WTC11 (cell line): ENCODE data around the gene MN1. TPM values are rescaled to one million over a fixed set of nuclear protein-coding genes. Genes with fewer than 3 reads are reported as not detected.
A peak's percentile ranks its signal among the peaks of the same experiment; 100 is the strongest.

ENCODE experiments used
- ATAC-seq: fragments of 200-7000 bp; cut with Tn5 transposase; 2 replicates; pipeline ENCODE4 v1.10.0; 2021; ENCODE audit warnings: mild to moderate bottlenecking, moderate library complexity
- CTCF ChIA-PET: fragments of 300-600 bp; sonication (Branson Sonifier 250); formaldehyde crosslinking; loops from one replicate; lab custom pipeline; 2021; ENCODE audit warnings: antibody characterized with exemption; lab: Charles Lee
- POLR2A ChIA-PET: fragments of 350-600 bp; sonication (Branson Sonifier 250); formaldehyde crosslinking; loops from one replicate; lab custom pipeline; 2021; ENCODE audit warnings: antibody characterized with exemption; lab: Charles Lee
- DNase-seq: peaks from one replicate; pipeline ENCODE4 v3.0.0; 2021; ENCODE audit warnings: low spot score
- H3K27ac Mint-ChIP-seq: 2 replicates; pipeline ENCODE4 v1.8.0; 2021; ENCODE audit warnings: mixed read lengths
- H3K27me3 Mint-ChIP-seq: 2 replicates; pipeline ENCODE4 v1.8.0; 2021; ENCODE audit warnings: low read depth, mild to moderate bottlenecking, moderate library complexity, mixed read lengths
- H3K36me3 Mint-ChIP-seq: 2 replicates; pipeline ENCODE4 v1.8.0; 2021; ENCODE audit warnings: mixed read lengths
- H3K4me1 Mint-ChIP-seq: 2 replicates; pipeline ENCODE4 v1.8.0; 2022; ENCODE audit warnings: mixed read lengths
- H3K4me3 Mint-ChIP-seq: 2 replicates; pipeline ENCODE4 v1.8.0; 2021; ENCODE audit warnings: mild to moderate bottlenecking, moderate library complexity, mixed read lengths
- H3K9me3 Mint-ChIP-seq: 2 replicates; pipeline ENCODE4 v1.8.0; 2021; ENCODE audit warnings: mixed read lengths
- CBFB ChIP-seq: sonication (generic); formaldehyde crosslinking; IDR thresholded peaks from 2 replicates; pipeline ENCODE4 v1.8.1; 2022; ENCODE audit warnings: mild to moderate bottlenecking, low read depth, missing genetic modification reagents
- ELF4 ChIP-seq: sonication (generic); formaldehyde crosslinking; IDR thresholded peaks from 2 replicates; pipeline ENCODE4 v1.8.1; 2022; ENCODE audit warnings: low read depth, mild to moderate bottlenecking, moderate library complexity, missing genetic modification reagents
- EMX1 ChIP-seq: fragments of 250-450 bp; sonication (Bioruptor Pico); IDR thresholded peaks from 2 replicates; pipeline ENCODE4 v1.8.0; 2021; ENCODE audit warnings: mild to moderate bottlenecking
- GRHL2 ChIP-seq: fragments of 250-450 bp; sonication (Bioruptor Pico); IDR thresholded peaks from 2 replicates; pipeline ENCODE4 v1.8.0; 2022; ENCODE audit warnings: mild to moderate bottlenecking, moderate library complexity; ENCODE audit not compliant: insufficient replicate concordance, severe bottlenecking
- GTF2I ChIP-seq: fragments of 250-450 bp; sonication (Bioruptor Pico); conservative IDR thresholded peaks from 2 replicates; pipeline ENCODE4 v1.4.0; 2021; ENCODE audit warnings: mild to moderate bottlenecking
- JAZF1 ChIP-seq: fragments of 250-450 bp; sonication (Bioruptor Pico); IDR thresholded peaks from 2 replicates; pipeline ENCODE4 v1.9.0; 2021; ENCODE audit warnings: moderate library complexity, mild to moderate bottlenecking, inconsistent platforms
- KAT7 ChIP-seq: sonication (generic); formaldehyde crosslinking; IDR thresholded peaks from 2 replicates; pipeline ENCODE4 v1.8.1; 2023; ENCODE audit warnings: missing genetic modification reagents, mild to moderate bottlenecking, borderline replicate concordance
- MYBL2 ChIP-seq: sonication (generic); formaldehyde crosslinking; IDR thresholded peaks from 2 replicates; pipeline ENCODE4 v1.8.1; 2023; ENCODE audit warnings: mild to moderate bottlenecking, moderate library complexity, missing genetic modification reagents
- NR2C2 ChIP-seq: sonication (generic); formaldehyde crosslinking; IDR thresholded peaks from 2 replicates; pipeline ENCODE4 v1.8.0; 2022; ENCODE audit warnings: mild to moderate bottlenecking, missing genetic modification reagents
- OVOL2 ChIP-seq: fragments of 250-450 bp; sonication (Bioruptor Pico); IDR thresholded peaks from 2 replicates; pipeline ENCODE4 v1.9.0; 2021; ENCODE audit warnings: mild to moderate bottlenecking, borderline replicate concordance
- RORB ChIP-seq: fragments of 250-450 bp; sonication (Bioruptor Pico); IDR thresholded peaks from 2 replicates; pipeline ENCODE4 v1.9.0; 2021; ENCODE audit warnings: mild to moderate bottlenecking
- SMAD3 ChIP-seq: sonication (generic); formaldehyde crosslinking; IDR thresholded peaks from 2 replicates; pipeline ENCODE4 v1.8.0; 2022; ENCODE audit warnings: missing genetic modification reagents, mild to moderate bottlenecking, borderline replicate concordance
- SMAD4 ChIP-seq: sonication (generic); formaldehyde crosslinking; IDR thresholded peaks from 2 replicates; pipeline ENCODE4 v1.8.0; 2022; ENCODE audit warnings: mild to moderate bottlenecking, missing genetic modification reagents
- SOX15 ChIP-seq: fragments of 250-450 bp; sonication (Bioruptor Pico); IDR thresholded peaks from 2 replicates; pipeline ENCODE4 v1.9.0; 2021; ENCODE audit warnings: mild to moderate bottlenecking
- TEAD4 ChIP-seq: sonication (generic); formaldehyde crosslinking; IDR thresholded peaks from 2 replicates; pipeline ENCODE4 v1.8.0; 2022; ENCODE audit warnings: mild to moderate bottlenecking, missing genetic modification reagents
- TP53 ChIP-seq: sonication (generic); formaldehyde crosslinking; IDR thresholded peaks from 2 replicates; pipeline ENCODE4 v1.8.1; 2023; ENCODE audit warnings: mild to moderate bottlenecking, missing genetic modification reagents
- ZBTB21 ChIP-seq: sonication (generic); formaldehyde crosslinking; IDR thresholded peaks from 2 replicates; pipeline ENCODE4 v1.8.1; 2023; ENCODE audit warnings: mild to moderate bottlenecking, missing genetic modification reagents, borderline replicate concordance
- ZNF138 ChIP-seq: sonication (generic); formaldehyde crosslinking; conservative IDR thresholded peaks from 2 replicates; pipeline ENCODE4 v1.8.1; 2022; ENCODE audit warnings: mild to moderate bottlenecking, moderate library complexity, missing genetic modification reagents
- ZNF317 ChIP-seq: sonication (generic); formaldehyde crosslinking; IDR thresholded peaks from 2 replicates; pipeline ENCODE4 v1.8.1; 2023; ENCODE audit warnings: low read depth, mild to moderate bottlenecking, moderate library complexity, missing genetic modification reagents, borderline replicate concordance
- ZNF416 ChIP-seq: fragments of 250-450 bp; sonication (Bioruptor Pico); IDR thresholded peaks from 2 replicates; pipeline ENCODE4 v1.9.0; 2021; ENCODE audit warnings: mild to moderate bottlenecking, inconsistent platforms
- total RNA-seq: library from RNA; stranded (reverse); gene quantifications from 3 replicates; pipeline ENCODE4 v1.2.3, GENCODE V29; 2021
- TF ChIP-seq, protein P1 (sequence below): fragments of 200-600 bp; IDR thresholded peaks from 2 replicates; pipeline ENCODE4 v1.8.0; 2022; ENCODE audit warnings: antibody characterized with exemption
- TF ChIP-seq, protein P2 (sequence below): sonication (generic); formaldehyde crosslinking; IDR thresholded peaks from 2 replicates; pipeline ENCODE4 v1.8.0; 2022; ENCODE audit warnings: mild to moderate bottlenecking, missing genetic modification reagents
- TF ChIP-seq, protein P3 (sequence below): sonication (generic); formaldehyde crosslinking; IDR thresholded peaks from 2 replicates; pipeline ENCODE4 v1.8.1; 2022; ENCODE audit warnings: mild to moderate bottlenecking, missing genetic modification reagents, moderate library complexity, borderline replicate concordance
- TF ChIP-seq, protein P4 (sequence below): sonication (generic); formaldehyde crosslinking; IDR thresholded peaks from 2 replicates; pipeline ENCODE4 v1.8.0; 2022; ENCODE audit warnings: mild to moderate bottlenecking, missing genetic modification reagents
- TF ChIP-seq, protein P5 (sequence below): fragments of 250-450 bp; sonication (Bioruptor Pico); IDR thresholded peaks from 2 replicates; pipeline ENCODE4 v2.1.2; 2022; ENCODE audit warnings: mild to moderate bottlenecking, moderate library complexity
- TF ChIP-seq, protein P6 (sequence below): sonication (generic); formaldehyde crosslinking; IDR thresholded peaks from 2 replicates; pipeline ENCODE4 v1.8.1; 2023; ENCODE audit warnings: mild to moderate bottlenecking, missing genetic modification reagents, moderate library complexity
- TF ChIP-seq, protein P7 (sequence below): sonication (generic); formaldehyde crosslinking; IDR thresholded peaks from 2 replicates; pipeline ENCODE4 v1.8.0; 2022; ENCODE audit warnings: mild to moderate bottlenecking, missing genetic modification reagents

The MN1 gene
- total RNA-seq, 1 experiment from 2014 or later = 21.3 TPM

DNA sequence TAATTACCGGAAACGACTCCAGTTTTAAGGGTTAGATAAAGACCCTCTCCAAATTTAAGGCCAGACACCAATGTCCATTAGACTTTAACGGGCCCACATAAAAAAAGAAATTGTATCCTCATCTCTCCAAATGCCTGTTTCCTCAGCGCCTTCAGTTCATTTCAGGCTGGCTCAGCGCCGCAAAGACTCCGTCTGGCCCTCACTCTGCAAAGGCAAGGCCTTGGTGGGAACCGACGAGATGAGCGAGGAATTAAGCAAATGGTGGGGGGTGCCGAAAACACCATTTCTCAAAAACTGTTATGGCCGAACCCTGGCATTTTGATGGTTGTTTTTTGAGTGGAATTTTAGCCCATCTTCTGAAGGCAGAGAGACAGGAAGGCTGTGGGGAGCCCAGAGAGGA is 15.7 kb downstream of the MN1 start:
- peaks cover 22% of the 10 kb centered on the region for H3K27me3 Mint-ChIP-seq
- CTCF ChIA-PET = no interaction called here
- no peak for TF ChIP-seq CBFB (CRISPR knock-in tag)
- TF ChIP-seq, protein P1, sequence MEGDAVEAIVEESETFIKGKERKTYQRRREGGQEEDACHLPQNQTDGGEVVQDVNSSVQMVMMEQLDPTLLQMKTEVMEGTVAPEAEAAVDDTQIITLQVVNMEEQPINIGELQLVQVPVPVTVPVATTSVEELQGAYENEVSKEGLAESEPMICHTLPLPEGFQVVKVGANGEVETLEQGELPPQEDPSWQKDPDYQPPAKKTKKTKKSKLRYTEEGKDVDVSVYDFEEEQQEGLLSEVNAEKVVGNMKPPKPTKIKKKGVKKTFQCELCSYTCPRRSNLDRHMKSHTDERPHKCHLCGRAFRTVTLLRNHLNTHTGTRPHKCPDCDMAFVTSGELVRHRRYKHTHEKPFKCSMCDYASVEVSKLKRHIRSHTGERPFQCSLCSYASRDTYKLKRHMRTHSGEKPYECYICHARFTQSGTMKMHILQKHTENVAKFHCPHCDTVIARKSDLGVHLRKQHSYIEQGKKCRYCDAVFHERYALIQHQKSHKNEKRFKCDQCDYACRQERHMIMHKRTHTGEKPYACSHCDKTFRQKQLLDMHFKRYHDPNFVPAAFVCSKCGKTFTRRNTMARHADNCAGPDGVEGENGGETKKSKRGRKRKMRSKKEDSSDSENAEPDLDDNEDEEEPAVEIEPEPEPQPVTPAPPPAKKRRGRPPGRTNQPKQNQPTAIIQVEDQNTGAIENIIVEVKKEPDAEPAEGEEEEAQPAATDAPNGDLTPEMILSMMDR = no peak
- no peak for TF ChIP-seq RORB
- TF ChIP-seq, protein P2, sequence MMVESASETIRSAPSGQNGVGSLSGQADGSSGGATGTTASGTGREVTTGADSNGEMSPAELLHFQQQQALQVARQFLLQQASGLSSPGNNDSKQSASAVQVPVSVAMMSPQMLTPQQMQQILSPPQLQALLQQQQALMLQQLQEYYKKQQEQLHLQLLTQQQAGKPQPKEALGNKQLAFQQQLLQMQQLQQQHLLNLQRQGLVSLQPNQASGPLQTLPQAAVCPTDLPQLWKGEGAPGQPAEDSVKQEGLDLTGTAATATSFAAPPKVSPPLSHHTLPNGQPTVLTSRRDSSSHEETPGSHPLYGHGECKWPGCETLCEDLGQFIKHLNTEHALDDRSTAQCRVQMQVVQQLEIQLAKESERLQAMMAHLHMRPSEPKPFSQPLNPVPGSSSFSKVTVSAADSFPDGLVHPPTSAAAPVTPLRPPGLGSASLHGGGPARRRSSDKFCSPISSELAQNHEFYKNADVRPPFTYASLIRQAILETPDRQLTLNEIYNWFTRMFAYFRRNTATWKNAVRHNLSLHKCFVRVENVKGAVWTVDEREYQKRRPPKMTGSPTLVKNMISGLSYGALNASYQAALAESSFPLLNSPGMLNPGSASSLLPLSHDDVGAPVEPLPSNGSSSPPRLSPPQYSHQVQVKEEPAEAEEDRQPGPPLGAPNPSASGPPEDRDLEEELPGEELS (CRISPR knock-in tag) = no peak
- TF ChIP-seq ZNF138 (CRISPR knock-in tag) = no peak
- TF ChIP-seq GTF2I (CRISPR knock-in tag) = no peak
- TF ChIP-seq JAZF1 = no peak
- TF ChIP-seq ZNF317 (CRISPR knock-in tag) = no peak
- no peak for TF ChIP-seq GRHL2 (CRISPR knock-in tag)
- TF ChIP-seq NR2C2 (CRISPR knock-in tag) = no peak
- no peak for TF ChIP-seq MYBL2
- TF ChIP-seq, protein P3, sequence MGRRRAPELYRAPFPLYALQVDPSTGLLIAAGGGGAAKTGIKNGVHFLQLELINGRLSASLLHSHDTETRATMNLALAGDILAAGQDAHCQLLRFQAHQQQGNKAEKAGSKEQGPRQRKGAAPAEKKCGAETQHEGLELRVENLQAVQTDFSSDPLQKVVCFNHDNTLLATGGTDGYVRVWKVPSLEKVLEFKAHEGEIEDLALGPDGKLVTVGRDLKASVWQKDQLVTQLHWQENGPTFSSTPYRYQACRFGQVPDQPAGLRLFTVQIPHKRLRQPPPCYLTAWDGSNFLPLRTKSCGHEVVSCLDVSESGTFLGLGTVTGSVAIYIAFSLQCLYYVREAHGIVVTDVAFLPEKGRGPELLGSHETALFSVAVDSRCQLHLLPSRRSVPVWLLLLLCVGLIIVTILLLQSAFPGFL (CRISPR knock-in tag) = no peak
- TF ChIP-seq EMX1 = no peak
- no peak for TF ChIP-seq ZNF416
- TF ChIP-seq TP53 (CRISPR knock-in tag) = no peak
- TF ChIP-seq TEAD4 (CRISPR knock-in tag) = no peak
- TF ChIP-seq, protein P4, sequence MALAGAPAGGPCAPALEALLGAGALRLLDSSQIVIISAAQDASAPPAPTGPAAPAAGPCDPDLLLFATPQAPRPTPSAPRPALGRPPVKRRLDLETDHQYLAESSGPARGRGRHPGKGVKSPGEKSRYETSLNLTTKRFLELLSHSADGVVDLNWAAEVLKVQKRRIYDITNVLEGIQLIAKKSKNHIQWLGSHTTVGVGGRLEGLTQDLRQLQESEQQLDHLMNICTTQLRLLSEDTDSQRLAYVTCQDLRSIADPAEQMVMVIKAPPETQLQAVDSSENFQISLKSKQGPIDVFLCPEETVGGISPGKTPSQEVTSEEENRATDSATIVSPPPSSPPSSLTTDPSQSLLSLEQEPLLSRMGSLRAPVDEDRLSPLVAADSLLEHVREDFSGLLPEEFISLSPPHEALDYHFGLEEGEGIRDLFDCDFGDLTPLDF (CRISPR knock-in tag) = no peak
- no peak for TF ChIP-seq ELF4 (CRISPR knock-in tag)
- TF ChIP-seq, protein P5, sequence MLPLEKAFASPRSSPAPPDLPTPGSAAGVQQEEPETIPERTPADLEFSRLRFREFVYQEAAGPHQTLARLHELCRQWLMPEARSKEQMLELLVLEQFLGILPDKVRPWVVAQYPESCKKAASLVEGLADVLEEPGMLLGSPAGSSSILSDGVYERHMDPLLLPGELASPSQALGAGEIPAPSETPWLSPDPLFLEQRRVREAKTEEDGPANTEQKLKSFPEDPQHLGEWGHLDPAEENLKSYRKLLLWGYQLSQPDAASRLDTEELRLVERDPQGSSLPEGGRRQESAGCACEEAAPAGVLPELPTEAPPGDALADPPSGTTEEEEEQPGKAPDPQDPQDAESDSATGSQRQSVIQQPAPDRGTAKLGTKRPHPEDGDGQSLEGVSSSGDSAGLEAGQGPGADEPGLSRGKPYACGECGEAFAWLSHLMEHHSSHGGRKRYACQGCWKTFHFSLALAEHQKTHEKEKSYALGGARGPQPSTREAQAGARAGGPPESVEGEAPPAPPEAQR (CRISPR knock-in tag) = no peak
- no peak for TF ChIP-seq OVOL2 (CRISPR knock-in tag)
- TF ChIP-seq, all 79 proteins: peak for 0
- Mint-ChIP-seq H3K4me1 (peaks cover 58% of the 10 kb centered on the region), H3K9me3 (peaks cover 3% of the 10 kb centered on the region), H3K27ac (peak overlapping the region; percentile 51), H3K36me3 (peaks cover 5% of the 10 kb centered on the region), H3K4me3 (no peak overlapping the region)
- POLR2A ChIA-PET = no interaction called here
- no peak for ATAC-seq
- DNase-seq = no peak

DNA sequence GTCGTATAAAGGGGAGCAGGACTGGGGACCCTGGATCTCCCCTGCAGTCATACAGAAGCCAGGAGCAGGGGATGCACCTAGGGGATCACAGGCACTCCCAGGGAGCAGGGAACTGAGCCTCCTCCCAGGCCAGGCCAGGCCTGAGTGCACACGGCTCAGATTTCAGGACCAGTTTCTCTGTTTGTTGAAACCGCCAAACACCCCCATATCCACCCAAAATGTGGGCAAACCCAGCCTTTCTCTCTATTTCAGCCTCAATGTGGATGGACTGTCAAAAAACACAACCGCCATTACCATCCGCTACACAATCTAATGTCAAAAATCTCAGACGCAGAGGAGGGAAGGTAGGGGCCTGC is 17.5 kb downstream of the MN1 start:
- Mint-ChIP-seq H3K27ac (peak overlapping the region; percentile 69), H3K4me1 (peaks cover 60% of the 10 kb centered on the region), H3K27me3 (peaks cover 9% of the 10 kb centered on the region), H3K4me3 (no peak overlapping the region), H3K36me3 (peaks cover 7% of the 10 kb centered on the region), H3K9me3 (peaks cover 6% of the 10 kb centered on the region)
- DNase-seq = no peak
- CTCF ChIA-PET = no interaction called here
- POLR2A ChIA-PET = no interaction called here
- ATAC-seq = 0 out of 2 replicates have a peak, but pooled peaks have one; percentile 11
- TF ChIP-seq SMAD4 (CRISPR knock-in tag) (no peak), ZBTB21 (CRISPR knock-in tag) (no peak), SOX15 (CRISPR knock-in tag) (no peak), SMAD3 (CRISPR knock-in tag) (no peak), KAT7 (CRISPR knock-in tag) (no peak)
- TF ChIP-seq, protein P1 = no peak
- TF ChIP-seq, protein P6, sequence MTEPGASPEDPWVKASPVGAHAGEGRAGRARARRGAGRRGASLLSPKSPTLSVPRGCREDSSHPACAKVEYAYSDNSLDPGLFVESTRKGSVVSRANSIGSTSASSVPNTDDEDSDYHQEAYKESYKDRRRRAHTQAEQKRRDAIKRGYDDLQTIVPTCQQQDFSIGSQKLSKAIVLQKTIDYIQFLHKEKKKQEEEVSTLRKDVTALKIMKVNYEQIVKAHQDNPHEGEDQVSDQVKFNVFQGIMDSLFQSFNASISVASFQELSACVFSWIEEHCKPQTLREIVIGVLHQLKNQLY = no peak
- TF ChIP-seq, protein P7, sequence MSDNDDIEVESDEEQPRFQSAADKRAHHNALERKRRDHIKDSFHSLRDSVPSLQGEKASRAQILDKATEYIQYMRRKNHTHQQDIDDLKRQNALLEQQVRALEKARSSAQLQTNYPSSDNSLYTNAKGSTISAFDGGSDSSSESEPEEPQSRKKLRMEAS (CRISPR knock-in tag) = no peak
